Fibroblast of lung (primary cell): ENCODE results near the gene MAK. TPM values are rescaled to one million over a fixed set of nuclear protein-coding genes. Genes with fewer than 3 reads are reported as not detected.
A peak's percentile ranks its signal among the peaks of the same experiment; 100 is the strongest.

Experiments used
- DNase-seq, 2 donors: peaks; one replicate each; pipeline versions ENCODE4 v3.0.0 to v3.0.0-alpha.2; 2010; ENCODE audit warnings: low read depth in 2 of 2
- H2AFZ ChIP-seq: 2 replicates; pipeline ENCODE4 v1.5.1; 2012; ENCODE audit warnings: low read length, control low read depth, inconsistent platforms
- H3K27ac ChIP-seq: 2 replicates; pipeline ENCODE4 v1.5.1; 2011; ENCODE audit warnings: low read length, control low read depth; ENCODE audit not compliant: insufficient read depth
- H3K27me3 ChIP-seq: 2 replicates; pipeline ENCODE4 v1.5.1; 2011; ENCODE audit warnings: mild to moderate bottlenecking, low read length; ENCODE audit not compliant: control insufficient read depth, insufficient read depth
- H3K36me3 ChIP-seq: 2 replicates; pipeline ENCODE4 v1.5.1; 2011; ENCODE audit warnings: low read length; ENCODE audit not compliant: control insufficient read depth, insufficient read depth
- H3K4me1 ChIP-seq: 2 replicates; pipeline ENCODE4 v1.5.1; 2011; ENCODE audit warnings: low read length; ENCODE audit not compliant: control insufficient read depth, insufficient read depth; ENCODE audit errors: extremely low read depth
- H3K4me2 ChIP-seq: 2 replicates; pipeline ENCODE4 v1.5.1; 2011; ENCODE audit warnings: low read length, control low read depth; ENCODE audit not compliant: insufficient read depth; ENCODE audit errors: extremely low read depth
- H3K4me3 ChIP-seq, 4 experiments: fragments of 200-600 bp in 1 of 4; sonication (generic) in 1 of 4; replicated peaks in 1 of 4; 2 replicates each; pipeline ENCODE4 v1.5.1; 2011 to 2016; ENCODE audit warnings: low read length in 4 of 4, low read depth in 3 of 4, mild to moderate bottlenecking in 3 of 4, control low read depth in 2 of 4, inconsistent platforms in 1 of 4, mixed read lengths in 1 of 4; ENCODE audit not compliant: insufficient read depth in 1 of 4; ENCODE audit errors: control extremely low read depth in 1 of 4
- H3K79me2 ChIP-seq: 2 replicates; pipeline ENCODE4 v1.5.1; 2012; ENCODE audit warnings: mild to moderate bottlenecking, low read length, inconsistent platforms; ENCODE audit not compliant: control insufficient read depth, insufficient read depth
- H3K9ac ChIP-seq: 2 replicates; pipeline ENCODE4 v1.5.1; 2011; ENCODE audit warnings: mild to moderate bottlenecking, low read length, control low read depth; ENCODE audit not compliant: insufficient read depth
- H3K9me3 ChIP-seq: 2 replicates; pipeline ENCODE4 v1.5.1; 2012; ENCODE audit warnings: low read depth, low read length; ENCODE audit not compliant: control insufficient read depth, insufficient read depth
- H4K20me1 ChIP-seq: 2 replicates; pipeline ENCODE4 v1.5.1; 2011; ENCODE audit warnings: low read length; ENCODE audit not compliant: control insufficient read depth, insufficient read depth; ENCODE audit errors: extremely low read depth
- CTCF ChIP-seq, 2 donors: IDR thresholded peaks in 1 of 2; conservative IDR thresholded peaks in 1 of 2; 1 replicate in 1 of 2; 2 replicates in 1 of 2; pipeline ENCODE4 v1.5.1; 2011 to 2012; ENCODE audit warnings: low read length in 2 of 2, control low read depth in 1 of 2, inconsistent platforms in 1 of 2, low read depth in 1 of 2, mild to moderate bottlenecking in 1 of 2
- EZH2 ChIP-seq: IDR thresholded peaks from 2 replicates; pipeline ENCODE4 v1.5.1; 2012; ENCODE audit warnings: low read length, control low read depth, mild to moderate bottlenecking; ENCODE audit errors: missing control alignments
- polyA plus RNA-seq, 2 donors: library from polyadenylated mRNA; depleted of rRNA in 1 of 2; stranded (reverse) in 1 of 2; unstranded in 1 of 2; fragments of >200 nt; gene quantifications; 2 replicates each; pipeline ENCODE4 v1.2.1, GENCODE V29; 2011 to 2012; ENCODE audit warnings: missing spikeins in 1 of 2
- total RNA-seq: library from RNA; depleted of rRNA; stranded (reverse); fragments of >200 nt; gene quantifications from 2 replicates; pipeline ENCODE4 v1.2.1, GENCODE V29; 2014

MAK gene
- total and polyA plus RNA-seq, 2 donors (not counting 1 experiment from before 2014, with no cell fraction given): 0.01 TPM; not detected in 1

- H3K36me3 ChIP-seq: no peaks in the 10 kb centered on the region
- no peak overlapping the region for H3K4me2 ChIP-seq
- H3K4me1 ChIP-seq: no peaks in the 10 kb centered on the region
- peak in 1 of 2 donors; percentile 7 for DNase-seq
- H3K79me2 ChIP-seq: no peaks in the 10 kb centered on the region
- H3K27ac ChIP-seq: no peak overlapping the region
- H3K9me3 ChIP-seq: no peaks in the 10 kb centered on the region
- no peaks in the 10 kb centered on the region for H3K27me3 ChIP-seq
- no peak overlapping the region for H3K9ac ChIP-seq
- no peaks in the 10 kb centered on the region for H4K20me1 ChIP-seq
- TF ChIP-seq EZH2: no peak
- no peak for TF ChIP-seq CTCF (conservative IDR thresholded peaks at IDR 0.05 in 1 of 2, IDR thresholded peaks at IDR 0.05 in 1 of 2; ENCODE audit: low read depth in 1 of 2, low read length in 2 of 2)
- H2AFZ ChIP-seq: no peak overlapping the region
- H3K4me3 ChIP-seq: no peak overlapping the region
These were observed 14.1 kb upstream of the MAK start for GRCh38 chr6:10852361-10852960.

DNA sequence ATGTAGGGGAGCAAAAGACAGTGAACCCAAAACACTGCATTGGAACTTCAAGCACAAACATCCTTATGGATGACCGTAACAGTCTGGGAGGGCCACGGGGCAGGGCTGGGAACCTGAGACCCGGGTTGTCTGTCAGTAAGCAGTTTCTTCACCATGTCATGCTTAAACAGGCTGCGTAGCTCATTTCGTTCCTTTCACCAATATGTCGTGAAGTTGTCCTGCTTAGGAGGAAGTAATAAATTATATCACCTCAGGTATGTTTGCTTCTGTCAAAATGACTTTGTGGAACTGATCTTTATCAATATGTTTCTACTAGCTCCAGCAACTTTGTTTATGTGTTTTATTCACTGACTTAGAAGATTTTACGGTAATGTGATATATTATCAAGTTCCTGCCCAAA, 12.4 kb upstream of the MAK start:
- no peak overlapping the region for H3K9ac ChIP-seq
- H4K20me1 ChIP-seq: no peaks in the 10 kb centered on the region
- no peak overlapping the region for H3K4me2 ChIP-seq
- H3K27me3 ChIP-seq: no peaks in the 10 kb centered on the region
- no peak overlapping the region for H3K4me3 ChIP-seq
- no peak overlapping the region for H2AFZ ChIP-seq
- no peaks in the 10 kb centered on the region for H3K79me2 ChIP-seq
- TF ChIP-seq EZH2 (no peak), CTCF (conservative IDR thresholded peaks at IDR 0.05 in 1 of 2, IDR thresholded peaks at IDR 0.05 in 1 of 2; ENCODE audit: low read depth in 1 of 2, low read length in 2 of 2) (no peak)
- H3K9me3 ChIP-seq: no peaks in the 10 kb centered on the region
- no peaks in the 10 kb centered on the region for H3K36me3 ChIP-seq
- no peak for DNase-seq
- H3K4me1 ChIP-seq: no peaks in the 10 kb centered on the region
- no peak overlapping the region for H3K27ac ChIP-seq

- no peak overlapping the region for H2AFZ ChIP-seq
- DNase-seq: no peak
- no peak overlapping the region for H3K4me2 ChIP-seq
- no peak overlapping the region for H3K27ac ChIP-seq
- no peaks in the 10 kb centered on the region for H3K36me3 ChIP-seq
- no peaks in the 10 kb centered on the region for H4K20me1 ChIP-seq
- no peak overlapping the region for H3K9ac ChIP-seq
- H3K4me1 ChIP-seq: no peaks in the 10 kb centered on the region
- H3K9me3 ChIP-seq: no peaks in the 10 kb centered on the region
- H3K79me2 ChIP-seq: no peaks in the 10 kb centered on the region
- no peak for TF ChIP-seq CTCF (conservative IDR thresholded peaks at IDR 0.05 in 1 of 2, IDR thresholded peaks at IDR 0.05 in 1 of 2; ENCODE audit: low read depth in 1 of 2, low read length in 2 of 2)
- no peak for TF ChIP-seq EZH2
- no peak overlapping the region for H3K4me3 ChIP-seq
- no peaks in the 10 kb centered on the region for H3K27me3 ChIP-seq
These were observed 11.6 kb upstream of the MAK start for GRCh38 chr6:10849901-10850300.
